Measurements from ENCODE around the gene KCNH8. TPM values are rescaled to one million over a fixed set of nuclear protein-coding genes. Genes with fewer than 3 reads are reported as not detected.

KCNH8 gene
- total RNA-seq, 4 donors from 2014 or later: 0.55 to 1.1 (median 1.00) TPM; not detected in 1

DNA sequence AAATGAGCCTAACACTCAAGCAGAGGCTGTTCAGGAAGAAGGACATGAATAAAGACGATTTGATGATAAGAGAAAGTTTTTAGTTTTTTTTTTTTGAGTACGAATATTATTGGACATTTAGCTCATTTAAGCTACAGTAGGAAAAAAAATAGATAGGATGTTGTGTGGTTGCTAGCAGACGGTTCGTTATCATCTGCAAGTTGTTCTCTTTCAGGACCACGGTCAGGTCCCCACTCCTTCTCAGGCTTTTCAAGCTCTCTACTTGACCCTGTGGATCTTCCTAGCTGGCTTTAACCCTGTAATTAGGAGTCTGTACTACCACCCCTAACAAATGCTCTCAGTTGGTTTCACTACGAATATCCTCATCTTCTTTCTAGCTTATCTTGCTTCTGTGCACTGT is 1.1 kb downstream of the KCNH8 start:
- intact Hi-C loops (cut with DNase I; ENCODE audit: low total_unique reads): no loop called here
- peaks cover 0 to 4% of the 10 kb centered on the region in 2 donors for H3K9me3 ChIP-seq
- no peak overlapping the region for H3K4me3 ChIP-seq
- no peak overlapping the region for H3K27ac ChIP-seq
- in situ Hi-C loops (cut with MboI; ENCODE audit: low pct_ligation_motif_present in 1 of 4, low pct_unique_long_range_greater_than_20kb in 1 of 4, low sequenced_read_pairs in 3 of 4): no loop called here
- peaks cover 0 to 24% (median 14%) of the 10 kb centered on the region in 4 donors for H3K4me1 ChIP-seq
- no peaks in the 10 kb centered on the region for H3K36me3 ChIP-seq
- peaks cover 36% of the 10 kb centered on the region for H3K27me3 ChIP-seq
- no peak for TF ChIP-seq POLR2A (IDR thresholded peaks at IDR 0.05)
- no peak for TF ChIP-seq EP300 (IDR thresholded peaks at IDR 0.05; ENCODE audit: low read depth)
- TF ChIP-seq POLR2AphosphoS5 (IDR thresholded peaks at IDR 0.05): no peak
- TF ChIP-seq, protein P1, sequence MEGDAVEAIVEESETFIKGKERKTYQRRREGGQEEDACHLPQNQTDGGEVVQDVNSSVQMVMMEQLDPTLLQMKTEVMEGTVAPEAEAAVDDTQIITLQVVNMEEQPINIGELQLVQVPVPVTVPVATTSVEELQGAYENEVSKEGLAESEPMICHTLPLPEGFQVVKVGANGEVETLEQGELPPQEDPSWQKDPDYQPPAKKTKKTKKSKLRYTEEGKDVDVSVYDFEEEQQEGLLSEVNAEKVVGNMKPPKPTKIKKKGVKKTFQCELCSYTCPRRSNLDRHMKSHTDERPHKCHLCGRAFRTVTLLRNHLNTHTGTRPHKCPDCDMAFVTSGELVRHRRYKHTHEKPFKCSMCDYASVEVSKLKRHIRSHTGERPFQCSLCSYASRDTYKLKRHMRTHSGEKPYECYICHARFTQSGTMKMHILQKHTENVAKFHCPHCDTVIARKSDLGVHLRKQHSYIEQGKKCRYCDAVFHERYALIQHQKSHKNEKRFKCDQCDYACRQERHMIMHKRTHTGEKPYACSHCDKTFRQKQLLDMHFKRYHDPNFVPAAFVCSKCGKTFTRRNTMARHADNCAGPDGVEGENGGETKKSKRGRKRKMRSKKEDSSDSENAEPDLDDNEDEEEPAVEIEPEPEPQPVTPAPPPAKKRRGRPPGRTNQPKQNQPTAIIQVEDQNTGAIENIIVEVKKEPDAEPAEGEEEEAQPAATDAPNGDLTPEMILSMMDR (IDR thresholded peaks at IDR 0.05): no peak
- WGBS, 2 donors (ENCODE audit: low coverage in 1 of 2): 0 to 1% methylated on average over 6 of the region's 6 CpGs
- no peak for DNase-seq

DNA sequence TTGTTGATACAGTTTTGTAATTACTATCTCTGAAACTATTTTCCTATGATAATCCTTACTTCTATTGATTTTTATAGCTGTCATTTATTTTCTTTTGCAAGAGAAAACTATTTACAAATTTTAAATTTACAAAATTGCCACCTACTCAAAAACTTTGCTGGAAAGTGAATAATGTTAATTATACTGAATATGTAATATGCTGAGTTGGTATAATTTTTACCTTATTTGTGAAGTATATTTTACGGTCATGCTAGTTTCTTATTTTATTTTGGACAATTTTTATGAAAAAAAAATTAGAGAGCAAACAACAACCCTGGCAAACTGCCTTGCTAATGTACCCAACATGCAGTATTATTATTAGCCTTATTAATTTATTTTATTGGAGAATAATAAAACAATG is 2.9 kb downstream of the KCNH8 start:
- Histone ChIP-seq H3K36me3 (no peaks in the 10 kb centered on the region), H3K4me3 (no peak overlapping the region), H3K27ac (no peak overlapping the region), H3K4me1 (peaks cover 0 to 23% (median 14%) of the 10 kb centered on the region in 4 donors), H3K27me3 (peaks cover 36% of the 10 kb centered on the region), H3K9me3 (no peaks in the 10 kb centered on the region)
- intact Hi-C loops (cut with DNase I; ENCODE audit: low total_unique reads): no loop called here
- in situ Hi-C loops (cut with MboI; ENCODE audit: low pct_ligation_motif_present in 1 of 4, low pct_unique_long_range_greater_than_20kb in 1 of 4, low sequenced_read_pairs in 3 of 4): no loop called here
- WGBS, 2 donors (ENCODE audit: low coverage in 1 of 2): 88 to 93% methylated on average over 1 of the region's 1 CpG
- TF ChIP-seq, protein P1 (IDR thresholded peaks at IDR 0.05): no peak
- TF ChIP-seq EP300 (IDR thresholded peaks at IDR 0.05; ENCODE audit: low read depth) (no peak), POLR2A (IDR thresholded peaks at IDR 0.05) (no peak), POLR2AphosphoS5 (IDR thresholded peaks at IDR 0.05) (no peak)
- no peak for DNase-seq

DNA sequence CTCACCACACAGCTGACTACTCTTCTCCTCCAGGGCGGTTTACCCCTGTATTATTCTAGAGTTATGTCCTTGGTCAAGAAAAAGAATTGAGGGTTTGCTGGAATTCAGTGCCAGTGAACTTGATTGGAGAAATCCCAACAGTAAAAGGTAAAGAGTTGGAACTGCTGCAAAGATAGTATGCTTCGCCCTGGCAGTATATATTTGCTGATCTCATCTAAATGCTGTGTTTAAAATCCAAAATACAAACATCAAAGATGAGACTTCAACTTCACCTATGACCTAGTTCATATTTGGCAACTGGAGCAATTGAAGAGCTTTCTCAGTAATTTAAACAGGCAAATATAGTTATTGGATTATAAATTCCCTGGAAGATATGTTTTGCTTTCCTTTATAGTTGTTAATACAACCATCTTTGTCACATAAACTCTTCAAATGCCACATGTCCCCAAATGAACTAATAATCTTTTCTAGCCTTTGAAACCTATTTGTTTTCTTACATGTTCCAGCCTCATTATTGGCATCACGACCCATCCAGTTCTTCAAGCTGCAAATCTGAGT is 6.5 kb downstream of the KCNH8 start:
- Histone ChIP-seq H3K4me3 (no peak overlapping the region), H3K27ac (no peak overlapping the region), H3K27me3 (peaks cover 15% of the 10 kb centered on the region), H3K36me3 (no peaks in the 10 kb centered on the region), H3K9me3 (no peaks in the 10 kb centered on the region), H3K4me1 (no peaks in the 10 kb centered on the region)
- TF ChIP-seq POLR2A (IDR thresholded peaks at IDR 0.05) (no peak), POLR2AphosphoS5 (IDR thresholded peaks at IDR 0.05) (no peak), EP300 (IDR thresholded peaks at IDR 0.05; ENCODE audit: low read depth) (no peak)
- TF ChIP-seq, protein P1 (IDR thresholded peaks at IDR 0.05): no peak
- no peak for DNase-seq
- WGBS, 2 donors (ENCODE audit: low coverage in 1 of 2): 67 to 87% methylated on average over 3 of the region's 3 CpGs
- in situ Hi-C loops (cut with MboI; ENCODE audit: low pct_ligation_motif_present in 1 of 4, low pct_unique_long_range_greater_than_20kb in 1 of 4, low sequenced_read_pairs in 3 of 4) (no loop called here), intact Hi-C loops (cut with DNase I; ENCODE audit: low total_unique reads) (no loop called here)

DNA sequence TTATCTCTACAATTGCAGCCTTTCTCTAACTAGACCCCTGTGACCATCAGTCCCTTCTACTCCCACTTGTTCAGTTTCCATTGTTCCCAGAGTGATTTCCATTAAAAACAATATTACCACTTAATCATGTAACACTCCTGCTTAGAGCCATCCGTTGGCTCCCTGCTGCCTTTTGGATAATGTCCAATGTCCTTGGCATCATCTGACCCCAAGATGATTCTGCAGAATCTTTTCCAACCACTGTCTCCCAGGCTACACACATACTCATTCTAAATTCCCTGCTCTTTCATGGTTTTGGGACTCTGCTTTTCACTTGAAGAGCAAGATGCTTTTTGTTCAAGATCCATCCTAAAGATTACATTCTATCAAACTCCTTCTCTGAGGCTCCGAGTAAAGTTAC is 7.1 kb downstream of the KCNH8 start:
- H3K4me1 ChIP-seq: no peaks in the 10 kb centered on the region
- TF ChIP-seq EP300 (IDR thresholded peaks at IDR 0.05; ENCODE audit: low read depth) (no peak), POLR2AphosphoS5 (IDR thresholded peaks at IDR 0.05) (no peak), POLR2A (IDR thresholded peaks at IDR 0.05) (no peak)
- TF ChIP-seq, protein P1 (IDR thresholded peaks at IDR 0.05): no peak
- no peak for DNase-seq

More for the DNA sequence above, 7.1 kb downstream of the KCNH8 start:
- intact Hi-C loops (cut with DNase I; ENCODE audit: low total_unique reads): no loop called here
- Histone ChIP-seq H3K27ac (no peak overlapping the region), H3K4me3 (no peak overlapping the region), H3K27me3 (peaks cover 11% of the 10 kb centered on the region), H3K9me3 (no peaks in the 10 kb centered on the region), H3K36me3 (no peaks in the 10 kb centered on the region)
- 72 to 78% methylated on average over 2 of the region's 2 CpGs for WGBS, 2 donors (ENCODE audit: low coverage in 1 of 2)
- in situ Hi-C loops (cut with MboI; ENCODE audit: low pct_ligation_motif_present in 1 of 4, low pct_unique_long_range_greater_than_20kb in 1 of 4, low sequenced_read_pairs in 3 of 4): no loop called here
